Measurements from ENCODE around the gene DNAH2. TPM values are rescaled to one million over a fixed set of nuclear protein-coding genes. Genes with fewer than 3 reads are reported as not detected.

DNAH2 gene
- total RNA-seq, 2 experiments from 2014 or later, result not detected

GRCh38 chr17:7702776-7703175 is 14.8 kb upstream of the DNAH2 start:
- Mint-ChIP-seq H3K36me3 (ENCODE audit: low read depth) (peaks cover 35% of the 10 kb centered on the region), H3K4me1 (ENCODE audit: low read depth) (peaks cover 14% of the 10 kb centered on the region), H3K4me3 (no peak overlapping the region), H3K27me3 (peaks cover 41% of the 10 kb centered on the region), H3K9me3 (no peaks in the 10 kb centered on the region), H3K27ac (no peak overlapping the region)
- intact Hi-C loops (cut with micrococcal nuclease), result no loop called here
- no peak for TF ChIP-seq CTCF (IDR thresholded peaks at IDR 0.05)
- ATAC-seq (no peak), DNase-seq (no peak)
- ChIA-PET CTCF (interaction anchor here (0.9 to 1.3 kb wide), 2 partner anchors 14 to 15 kb away, joined by 3 to 4 read pairs; partner anchors contain the start of gene WRAP53), POLR2A (interaction anchor here (1.0 to 5.7 kb wide), 2 partner anchors 15 to 218 kb away, joined by 3 to 54 read pairs; partner anchors contain the start of genes TP53 and WRAP53)

- intact Hi-C loops (cut with micrococcal nuclease), result no loop called here
- Mint-ChIP-seq H3K9me3 (no peaks in the 10 kb centered on the region), H3K4me1 (ENCODE audit: low read depth) (peaks cover 14% of the 10 kb centered on the region), H3K4me3 (no peak overlapping the region), H3K27me3 (peaks cover 44% of the 10 kb centered on the region), H3K36me3 (ENCODE audit: low read depth) (peaks cover 29% of the 10 kb centered on the region), H3K27ac (no peak overlapping the region)
- no peak for TF ChIP-seq CTCF (IDR thresholded peaks at IDR 0.05)
- ChIA-PET CTCF (interaction anchor here (0.9 to 2.4 kb wide), 4 partner anchors 15 to 40 kb away, joined by 3 to 8 read pairs (median 6); partner anchors contain the start of genes TP53 and WRAP53), POLR2A (interaction anchor here (1.0 to 5.7 kb wide), 3 partner anchors 16 to 219 kb away, joined by 3 to 54 read pairs (median 3); partner anchors contain the start of genes TP53 and WRAP53)
- DNase-seq (peak; percentile 57), ATAC-seq (peak; percentile 60)
Observed at GRCh38 chr17:7703584-7704479, 13.7 kb upstream of the DNAH2 start.

GRCh38 chr17:7704601-7705268 is 12.8 kb upstream of the DNAH2 start, which contains the start of gene EFNB3:
Gene EFNB3 (plus strand): TSS chr17:7705202. CDS start chr17:7705599, 397 bp downstream.
- ChIA-PET CTCF (interaction anchor here (0.8 to 2.4 kb wide), 3 partner anchors 16 to 39 kb away, joined by 3 to 8 read pairs (median 8); partner anchors contain the start of genes TP53 and WRAP53), POLR2A (interaction anchor here (5.7 kb wide), 1 partner anchor 17 kb away, joined by 54 read pairs; the partner anchor contains the start of genes TP53 and WRAP53)
- TF ChIP-seq CTCF (IDR thresholded peaks at IDR 0.05), result no peak
- H3K4me1 Mint-ChIP-seq (ENCODE audit: low read depth), result peaks cover 14% of the 10 kb centered on the region
- no peaks in the 10 kb centered on the region for H3K9me3 Mint-ChIP-seq
- intact Hi-C loops (cut with micrococcal nuclease), result no loop called here
- H3K36me3 Mint-ChIP-seq (ENCODE audit: low read depth), result peaks cover 29% of the 10 kb centered on the region
- ATAC-seq (peak; percentile 14), DNase-seq (no peak)
- no peak within 1 kb of the TSS for H3K27ac Mint-ChIP-seq
- peaks cover 44% of the 10 kb centered on the region for H3K27me3 Mint-ChIP-seq
- peak within 1 kb of the TSS; percentile 43 for H3K4me3 Mint-ChIP-seq

GRCh38 chr17:7705269-7706255 is 12.0 kb upstream of the DNAH2 start:
- ChIA-PET CTCF (interaction anchor here (0.8 to 2.4 kb wide), 6 partner anchors 10 to 71 kb away, joined by 3 to 8 read pairs (median 5); partner anchors contain the start of genes TP53 and WRAP53), POLR2A (interaction anchor here (5.7 kb wide), 1 partner anchor 18 kb away, joined by 54 read pairs; the partner anchor contains the start of genes TP53 and WRAP53)
- DNase-seq (no peak), ATAC-seq (peak; percentile 29)
- peaks cover 27% of the 10 kb centered on the region for H3K36me3 Mint-ChIP-seq (ENCODE audit: low read depth)
- peaks cover 44% of the 10 kb centered on the region for H3K27me3 Mint-ChIP-seq
- no peak for TF ChIP-seq CTCF (IDR thresholded peaks at IDR 0.05)
- no peak overlapping the region for H3K4me3 Mint-ChIP-seq
- no peaks in the 10 kb centered on the region for H3K9me3 Mint-ChIP-seq
- intact Hi-C loops (cut with micrococcal nuclease), result no loop called here
- H3K4me1 Mint-ChIP-seq (ENCODE audit: low read depth), result peaks cover 21% of the 10 kb centered on the region
- no peak overlapping the region for H3K27ac Mint-ChIP-seq
